MM.1S (cell line): ENCODE data around the gene COX10.

Source experiments
- CTCF ChIP-seq: fragments of 300-600 bp; sonication (generic); IDR thresholded peaks from 2 replicates; pipeline ENCODE4 v1.5.1; 2016; ENCODE audit warnings: antibody characterized with exemption, low read length, mixed read lengths
- EZH2 ChIP-seq: fragments of 300-600 bp; sonication (generic); optimal IDR thresholded peaks from 2 replicates; pipeline ENCODE3; 2017; ENCODE audit warnings: low read depth, mild to moderate bottlenecking, antibody characterized with exemption, low read length, mixed read lengths

GRCh38 chr17:14205992-14206461 is 136.7 kb downstream of the COX10 start:
- TF ChIP-seq CTCF (no peak), EZH2 (no peak)
